HFFc6 (cell line): Measurements from ENCODE around the gene PRMT3. TPM values are rescaled to one million over a fixed set of nuclear protein-coding genes. Genes with fewer than 3 reads are reported as not detected.
"Not testable (repeated sequence)": the region's sequence is repeated elsewhere in the genome, so short reads cannot be mapped to it uniquely, and the experiment has no call there.

ENCODE experiments used
- DNase-seq: peaks from one replicate; pipeline ENCODE4 v3.0.0-alpha.2; 2018
- H3K27ac Mint-ChIP-seq: 2 replicates; pipeline ENCODE4 v1.8.0; 2020; ENCODE audit warnings: mild to moderate bottlenecking, mixed read lengths
- H3K27me3 Mint-ChIP-seq: 2 replicates; pipeline ENCODE4 v1.8.0; 2021; ENCODE audit warnings: mild to moderate bottlenecking, moderate library complexity, mixed read lengths; ENCODE audit not compliant: insufficient read depth
- H3K36me3 Mint-ChIP-seq: 2 replicates; pipeline ENCODE4 v1.8.0; 2021; ENCODE audit warnings: low read depth, mixed read lengths
- H3K4me1 Mint-ChIP-seq: 2 replicates; pipeline ENCODE4 v1.8.0; 2020; ENCODE audit warnings: low read depth, mixed read lengths
- H3K4me3 Mint-ChIP-seq: 2 replicates; pipeline ENCODE4 v1.8.0; 2020; ENCODE audit warnings: mild to moderate bottlenecking, moderate library complexity, mixed read lengths
- H3K9me3 Mint-ChIP-seq: 2 replicates; pipeline ENCODE4 v1.8.0; 2020; ENCODE audit warnings: mild to moderate bottlenecking, mixed read lengths
- total RNA-seq, 6 experiments: library from RNA; stranded (reverse); fragmentation: NEBNext Ultra II Directional; extraction: Animal tissue kit (Norgen Biotek cat#: 25700); gene quantifications; 2 replicates in 1 of 6; 3 replicates in 5 of 6; pipeline ENCODE4 v1.2.3, GENCODE V29; 2021
- TF ChIP-seq, protein P1 (sequence below): fragments of 200-600 bp; sonication (generic); IDR thresholded peaks from 2 replicates; pipeline ENCODE4 v1.5.0; 2021; ENCODE audit warnings: antibody characterized with exemption, mild to moderate bottlenecking

The PRMT3 gene
- total RNA-seq, 6 experiments from 2014 or later, result 9.6 to 13.2 (median 12.1) TPM

DNA sequence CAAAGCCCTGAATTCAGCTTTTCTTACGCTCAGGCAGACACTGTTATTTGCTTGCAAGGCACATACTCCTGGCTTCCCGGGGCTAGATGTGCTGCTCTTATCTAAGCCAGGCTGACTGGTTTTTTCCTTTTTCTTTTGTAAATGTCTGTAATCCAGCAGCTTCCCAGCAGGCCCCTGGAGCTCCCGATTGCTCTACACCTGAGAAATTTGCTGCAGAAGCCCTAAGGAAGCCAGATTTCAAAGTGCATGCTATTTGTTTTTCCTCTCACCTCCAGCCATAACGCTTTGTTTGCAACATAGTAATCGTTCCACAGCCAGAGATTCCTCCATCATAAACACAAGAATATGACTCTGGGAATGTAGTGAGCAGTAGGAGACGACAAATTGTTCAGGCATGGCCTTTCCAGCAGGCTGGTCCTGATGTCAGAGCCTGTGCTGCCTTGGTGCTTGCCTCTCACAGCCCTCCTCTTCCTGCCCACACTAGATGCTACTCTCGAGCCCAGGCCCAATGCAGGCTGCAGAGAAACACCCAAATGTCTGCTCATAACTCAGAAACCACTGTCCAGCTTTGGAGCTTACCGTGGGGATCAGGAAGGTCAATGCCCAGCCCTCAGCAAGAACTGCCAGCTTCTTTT, 157.2 kb downstream of the PRMT3 start:
- H3K27ac Mint-ChIP-seq, result no peak overlapping the region
- H3K27me3 Mint-ChIP-seq, result peaks cover 2% of the 10 kb centered on the region; the same call in 1 of the 2 replicates
- TF ChIP-seq, protein P1, sequence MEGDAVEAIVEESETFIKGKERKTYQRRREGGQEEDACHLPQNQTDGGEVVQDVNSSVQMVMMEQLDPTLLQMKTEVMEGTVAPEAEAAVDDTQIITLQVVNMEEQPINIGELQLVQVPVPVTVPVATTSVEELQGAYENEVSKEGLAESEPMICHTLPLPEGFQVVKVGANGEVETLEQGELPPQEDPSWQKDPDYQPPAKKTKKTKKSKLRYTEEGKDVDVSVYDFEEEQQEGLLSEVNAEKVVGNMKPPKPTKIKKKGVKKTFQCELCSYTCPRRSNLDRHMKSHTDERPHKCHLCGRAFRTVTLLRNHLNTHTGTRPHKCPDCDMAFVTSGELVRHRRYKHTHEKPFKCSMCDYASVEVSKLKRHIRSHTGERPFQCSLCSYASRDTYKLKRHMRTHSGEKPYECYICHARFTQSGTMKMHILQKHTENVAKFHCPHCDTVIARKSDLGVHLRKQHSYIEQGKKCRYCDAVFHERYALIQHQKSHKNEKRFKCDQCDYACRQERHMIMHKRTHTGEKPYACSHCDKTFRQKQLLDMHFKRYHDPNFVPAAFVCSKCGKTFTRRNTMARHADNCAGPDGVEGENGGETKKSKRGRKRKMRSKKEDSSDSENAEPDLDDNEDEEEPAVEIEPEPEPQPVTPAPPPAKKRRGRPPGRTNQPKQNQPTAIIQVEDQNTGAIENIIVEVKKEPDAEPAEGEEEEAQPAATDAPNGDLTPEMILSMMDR, result no peak
- no peak overlapping the region for H3K4me3 Mint-ChIP-seq
- no peaks in the 10 kb centered on the region for H3K9me3 Mint-ChIP-seq
- DNase-seq, result no peak
- no peaks in the 10 kb centered on the region for H3K4me1 Mint-ChIP-seq
- H3K36me3 Mint-ChIP-seq, result no peaks in the 10 kb centered on the region

DNA sequence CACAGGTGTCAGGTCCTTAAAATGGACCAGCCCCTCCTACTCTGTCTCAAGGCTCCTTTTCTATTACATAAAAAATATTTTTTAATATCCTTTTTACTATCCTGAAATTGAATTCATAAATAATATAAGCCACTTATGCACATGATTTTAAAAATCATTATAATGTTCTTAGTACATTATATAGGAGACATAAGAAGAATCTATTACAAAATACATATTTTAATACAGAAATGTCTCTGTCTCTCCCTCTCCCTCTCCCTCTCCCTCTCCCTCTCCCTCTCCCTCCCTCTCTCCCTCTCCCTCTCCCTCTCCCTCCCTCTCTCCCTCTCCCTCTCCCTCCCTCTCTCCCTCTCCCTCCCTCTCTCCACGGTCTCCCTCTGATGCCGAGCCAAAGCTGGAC, 159.9 kb downstream of the PRMT3 start:
- Mint-ChIP-seq H3K27me3 (peaks cover 2% of the 10 kb centered on the region; the same call in 1 of the 2 replicates), H3K4me3 (no peak overlapping the region), H3K27ac (no peak overlapping the region), H3K36me3 (no peaks in the 10 kb centered on the region), H3K4me1 (no peaks in the 10 kb centered on the region), H3K9me3 (no peaks in the 10 kb centered on the region)
- DNase-seq, result no peak
- TF ChIP-seq, protein P1, result no peak

- Mint-ChIP-seq H3K4me3 (no peak overlapping the region), H3K36me3 (no peaks in the 10 kb centered on the region), H3K27ac (no peak overlapping the region), H3K27me3 (no peaks in the 10 kb centered on the region), H3K9me3 (peaks cover 7% of the 10 kb centered on the region), H3K4me1 (no peaks in the 10 kb centered on the region)
- no peak for DNase-seq
- TF ChIP-seq, protein P1, result no peak
These were observed 163.6 kb downstream of the PRMT3 start for GRCh38 chr11:20551096-20551495.

- no peak overlapping the region for H3K27ac Mint-ChIP-seq
- H3K27me3 Mint-ChIP-seq, result peaks cover under 1% of the 10 kb centered on the region; the same call in 1 of the 2 replicates
- H3K36me3 Mint-ChIP-seq, result no peaks in the 10 kb centered on the region
- H3K4me1 Mint-ChIP-seq, result no peaks in the 10 kb centered on the region
- no peak overlapping the region for H3K4me3 Mint-ChIP-seq
- TF ChIP-seq, protein P1, result no peak
- peaks cover 18% of the 10 kb centered on the region for H3K9me3 Mint-ChIP-seq
- no peak for DNase-seq
These were observed 168.3 kb downstream of the PRMT3 start for GRCh38 chr11:20555783-20556182.

DNA sequence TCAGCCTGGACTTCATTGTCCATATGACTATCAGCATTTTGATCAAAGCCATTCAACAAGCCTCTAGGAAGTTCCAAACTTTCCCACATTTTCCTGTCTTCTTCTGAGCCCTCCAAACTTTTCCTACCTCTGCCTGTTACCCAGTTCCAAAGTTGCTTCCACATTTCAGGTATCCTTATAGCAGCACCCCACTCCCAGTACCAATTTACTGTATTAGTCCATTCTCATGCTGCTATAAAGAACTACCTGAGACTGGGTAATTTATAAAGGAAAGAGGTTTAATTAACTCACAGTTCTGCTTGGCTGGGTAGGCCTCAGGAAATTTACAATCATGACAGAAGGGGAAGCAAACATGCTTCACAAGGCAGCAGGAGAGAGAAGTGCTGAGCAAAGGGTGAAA, 168.9 kb downstream of the PRMT3 start:
- not testable (repeated sequence) for H3K27me3 Mint-ChIP-seq, H3K4me3 Mint-ChIP-seq, H3K36me3 Mint-ChIP-seq, DNase-seq, H3K4me1 Mint-ChIP-seq, H3K27ac Mint-ChIP-seq
- H3K9me3 Mint-ChIP-seq, result peaks cover 18% of the 10 kb centered on the region

GRCh38 chr11:20558741-20559140, 171.2 kb downstream of the PRMT3 start:
- Mint-ChIP-seq H3K27ac (no peak overlapping the region), H3K9me3 (peaks cover 18% of the 10 kb centered on the region), H3K27me3 (peaks cover 4% of the 10 kb centered on the region; the same call in 1 of the 2 replicates), H3K36me3 (no peaks in the 10 kb centered on the region), H3K4me1 (no peaks in the 10 kb centered on the region), H3K4me3 (no peak overlapping the region)
- no peak for DNase-seq
- TF ChIP-seq, protein P1, result no peak

Other genes starting within 250 kb of the PRMT3 start
- gene DBX1, start 227.2 kb upstream of the PRMT3 start, total RNA-seq, result not detected
- 10 to 100 TPM; 15.0 to 36.0 (median 31.3) TPM for gene HTATIP2, start 24.0 kb upstream of the PRMT3 start, total RNA-seq
- gene SLC6A5, start 211.9 kb downstream of the PRMT3 start, total RNA-seq, result not detected